ENCODE results near the gene TRIM69.
"Not testable (repeated sequence)": the region's sequence is repeated elsewhere in the genome, so short reads cannot be mapped to it uniquely, and the experiment has no call there.

TRIM69 gene

GRCh38 chr15:44739222-44739847 lies 3.0 kb downstream of the TRIM69 start:
- not testable (repeated sequence) for H3K9me3 ChIP-seq (ENCODE audit: control insufficient read depth in 5 of 5, low read length in 5 of 5); H3K36me3 ChIP-seq (ENCODE audit: control insufficient read depth in 5 of 5, insufficient read depth in 5 of 5, low read length in 5 of 5); H3K27me3 ChIP-seq (ENCODE audit: control insufficient read depth in 5 of 5, insufficient read depth in 4 of 5, low read length in 5 of 5); H3K4me3 ChIP-seq (ENCODE audit: low read depth in 1 of 5, low read length in 5 of 5); H3K27ac ChIP-seq (ENCODE audit: low read depth, low read length); H3K9ac ChIP-seq (ENCODE audit: low read length in 5 of 5)
- H3K4me1 ChIP-seq (ENCODE audit: control insufficient read depth in 5 of 5, insufficient read depth in 5 of 5, low read length in 5 of 5): peaks cover 0 to 16% (median 14%) of the 10 kb centered on the region in 5 donors

DNA sequence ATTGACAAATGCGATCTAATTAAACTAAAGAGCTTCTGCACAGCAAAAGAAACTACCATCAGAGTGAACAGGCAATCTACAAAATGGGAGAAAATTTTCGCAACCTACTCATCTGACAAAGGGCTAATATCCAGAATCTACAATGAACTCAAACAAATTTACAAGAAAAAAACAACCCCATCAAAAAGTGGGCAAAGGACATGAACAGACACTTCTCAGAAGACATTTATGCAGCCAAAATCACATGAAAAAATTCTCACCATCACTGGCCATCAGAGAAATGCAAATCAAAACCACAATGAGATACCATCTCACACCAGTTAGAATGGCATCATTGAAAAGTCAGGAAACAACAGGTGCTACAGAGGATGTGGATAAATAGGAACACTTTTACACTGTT lies 7.1 kb downstream of the TRIM69 start:
- not testable (repeated sequence) for H3K27ac ChIP-seq (ENCODE audit: low read depth, low read length); H3K9ac ChIP-seq (ENCODE audit: low read length in 5 of 5); H3K36me3 ChIP-seq (ENCODE audit: control insufficient read depth in 5 of 5, insufficient read depth in 5 of 5, low read length in 5 of 5); H3K9me3 ChIP-seq (ENCODE audit: control insufficient read depth in 5 of 5, low read length in 5 of 5); H3K27me3 ChIP-seq (ENCODE audit: control insufficient read depth in 5 of 5, insufficient read depth in 4 of 5, low read length in 5 of 5); H3K4me1 ChIP-seq (ENCODE audit: control insufficient read depth in 5 of 5, insufficient read depth in 5 of 5, low read length in 5 of 5); H3K4me3 ChIP-seq (ENCODE audit: low read depth in 1 of 5, low read length in 5 of 5)

- H3K27ac ChIP-seq (ENCODE audit: low read depth, low read length): no peak overlapping the region
- H3K4me1 ChIP-seq (ENCODE audit: control insufficient read depth in 5 of 5, insufficient read depth in 5 of 5, low read length in 5 of 5): no peaks in the 10 kb centered on the region
- H3K36me3 ChIP-seq (ENCODE audit: control insufficient read depth in 5 of 5, insufficient read depth in 5 of 5, low read length in 5 of 5): no peaks in the 10 kb centered on the region
- H3K9ac ChIP-seq (ENCODE audit: low read length in 5 of 5): no peak overlapping the region
- peaks cover 0 to 18% (median 8%) of the 10 kb centered on the region in 5 donors for H3K9me3 ChIP-seq (ENCODE audit: control insufficient read depth in 5 of 5, low read length in 5 of 5)
- no peak overlapping the region for H3K4me3 ChIP-seq (ENCODE audit: low read depth in 1 of 5, low read length in 5 of 5)
- H3K27me3 ChIP-seq (ENCODE audit: control insufficient read depth in 5 of 5, insufficient read depth in 4 of 5, low read length in 5 of 5): no peaks in the 10 kb centered on the region
Measured at GRCh38 chr15:44753345-44753744, 17.0 kb downstream of the TRIM69 start.

- no peak overlapping the region for H3K9ac ChIP-seq (ENCODE audit: low read length in 5 of 5)
Measured at GRCh38 chr15:44763187-44763586, 26.9 kb downstream of the TRIM69 start.

GRCh38 chr15:44763848-44764247 lies 27.5 kb downstream of the TRIM69 start:
- no peak overlapping the region for H3K9ac ChIP-seq (ENCODE audit: low read length in 5 of 5)
- H3K4me1 ChIP-seq (ENCODE audit: control insufficient read depth in 5 of 5, insufficient read depth in 5 of 5, low read length in 5 of 5): no peaks in the 10 kb centered on the region
- no peak overlapping the region for H3K27ac ChIP-seq (ENCODE audit: low read depth, low read length)
- no peaks in the 10 kb centered on the region for H3K9me3 ChIP-seq (ENCODE audit: control insufficient read depth in 5 of 5, low read length in 5 of 5)
- H3K27me3 ChIP-seq (ENCODE audit: control insufficient read depth in 5 of 5, insufficient read depth in 4 of 5, low read length in 5 of 5): peaks cover 0 to 2% (median 0%) of the 10 kb centered on the region in 5 donors
- H3K36me3 ChIP-seq (ENCODE audit: control insufficient read depth in 5 of 5, insufficient read depth in 5 of 5, low read length in 5 of 5): no peaks in the 10 kb centered on the region
- no peak overlapping the region for H3K4me3 ChIP-seq (ENCODE audit: low read depth in 1 of 5, low read length in 5 of 5)

More at GRCh38 chr15:44763187-44763586, 26.9 kb downstream of the TRIM69 start:
- H3K27ac ChIP-seq (ENCODE audit: low read depth, low read length): no peak overlapping the region
- H3K27me3 ChIP-seq (ENCODE audit: control insufficient read depth in 5 of 5, insufficient read depth in 4 of 5, low read length in 5 of 5): peaks cover 0 to 2% (median 0%) of the 10 kb centered on the region in 5 donors
- no peaks in the 10 kb centered on the region for H3K9me3 ChIP-seq (ENCODE audit: control insufficient read depth in 5 of 5, low read length in 5 of 5)
- no peak overlapping the region for H3K4me3 ChIP-seq (ENCODE audit: low read depth in 1 of 5, low read length in 5 of 5)
- no peaks in the 10 kb centered on the region for H3K4me1 ChIP-seq (ENCODE audit: control insufficient read depth in 5 of 5, insufficient read depth in 5 of 5, low read length in 5 of 5)
- H3K36me3 ChIP-seq (ENCODE audit: control insufficient read depth in 5 of 5, insufficient read depth in 5 of 5, low read length in 5 of 5): no peaks in the 10 kb centered on the region

- Histone ChIP-seq H3K36me3 (ENCODE audit: control insufficient read depth in 5 of 5, insufficient read depth in 5 of 5, low read length in 5 of 5) (no peaks in the 10 kb centered on the region), H3K4me3 (ENCODE audit: low read depth in 1 of 5, low read length in 5 of 5) (no peak overlapping the region), H3K9me3 (ENCODE audit: control insufficient read depth in 5 of 5, low read length in 5 of 5) (peaks cover 0 to 1% (median 0%) of the 10 kb centered on the region in 5 donors), H3K4me1 (ENCODE audit: control insufficient read depth in 5 of 5, insufficient read depth in 5 of 5, low read length in 5 of 5) (no peaks in the 10 kb centered on the region), H3K27ac (ENCODE audit: low read depth, low read length) (no peak overlapping the region), H3K27me3 (ENCODE audit: control insufficient read depth in 5 of 5, insufficient read depth in 4 of 5, low read length in 5 of 5) (peaks cover 0 to 2% (median 0%) of the 10 kb centered on the region in 5 donors), H3K9ac (ENCODE audit: low read length in 5 of 5) (no peak overlapping the region)
Measured at GRCh38 chr15:44765036-44765435, 28.7 kb downstream of the TRIM69 start.

DNA sequence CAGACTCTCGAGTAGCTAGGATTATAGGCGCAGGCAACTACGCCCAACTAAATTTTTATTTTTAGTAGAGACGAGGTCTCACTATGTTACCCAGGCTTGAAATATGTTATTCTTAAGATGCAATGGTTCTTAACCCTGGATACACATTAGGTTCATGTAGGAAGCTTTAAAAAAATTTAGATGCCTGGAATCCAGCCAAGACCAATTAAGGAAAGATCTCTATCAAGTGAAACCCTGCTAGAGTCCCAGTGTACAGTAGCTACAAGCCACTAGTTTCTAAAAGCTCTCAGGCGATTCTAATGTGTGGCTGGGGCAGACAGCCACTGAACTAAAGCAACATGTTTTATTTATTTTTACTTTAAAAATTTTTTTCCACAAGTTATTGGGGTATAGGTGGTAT lies 33.2 kb downstream of the TRIM69 start:
- H3K9ac ChIP-seq (ENCODE audit: low read length in 5 of 5): no peak overlapping the region
- no peaks in the 10 kb centered on the region for H3K4me1 ChIP-seq (ENCODE audit: control insufficient read depth in 5 of 5, insufficient read depth in 5 of 5, low read length in 5 of 5)
- peaks cover 0 to 2% (median 0%) of the 10 kb centered on the region in 5 donors for H3K27me3 ChIP-seq (ENCODE audit: control insufficient read depth in 5 of 5, insufficient read depth in 4 of 5, low read length in 5 of 5)
- H3K9me3 ChIP-seq (ENCODE audit: control insufficient read depth in 5 of 5, low read length in 5 of 5): peaks cover 0 to 5% (median 0%) of the 10 kb centered on the region in 5 donors
- H3K27ac ChIP-seq (ENCODE audit: low read depth, low read length): no peak overlapping the region
- H3K4me3 ChIP-seq (ENCODE audit: low read depth in 1 of 5, low read length in 5 of 5): no peak overlapping the region
- no peaks in the 10 kb centered on the region for H3K36me3 ChIP-seq (ENCODE audit: control insufficient read depth in 5 of 5, insufficient read depth in 5 of 5, low read length in 5 of 5)

GRCh38 chr15:44770715-44771114 lies 34.4 kb downstream of the TRIM69 start:
- not testable (repeated sequence) for H3K27ac ChIP-seq (ENCODE audit: low read depth, low read length); H3K4me1 ChIP-seq (ENCODE audit: control insufficient read depth in 5 of 5, insufficient read depth in 5 of 5, low read length in 5 of 5); H3K9me3 ChIP-seq (ENCODE audit: control insufficient read depth in 5 of 5, low read length in 5 of 5); H3K36me3 ChIP-seq (ENCODE audit: control insufficient read depth in 5 of 5, insufficient read depth in 5 of 5, low read length in 5 of 5); H3K27me3 ChIP-seq (ENCODE audit: control insufficient read depth in 5 of 5, insufficient read depth in 4 of 5, low read length in 5 of 5); H3K4me3 ChIP-seq (ENCODE audit: low read depth in 1 of 5, low read length in 5 of 5); H3K9ac ChIP-seq (ENCODE audit: low read length in 5 of 5)

- H3K27me3 ChIP-seq (ENCODE audit: control insufficient read depth in 5 of 5, insufficient read depth in 4 of 5, low read length in 5 of 5): no peaks in the 10 kb centered on the region
- H3K4me3 ChIP-seq (ENCODE audit: low read depth in 1 of 5, low read length in 5 of 5): no peak overlapping the region
- no peak overlapping the region for H3K27ac ChIP-seq (ENCODE audit: low read depth, low read length)
- peaks cover 0 to 2% (median 0%) of the 10 kb centered on the region in 5 donors for H3K9me3 ChIP-seq (ENCODE audit: control insufficient read depth in 5 of 5, low read length in 5 of 5)
- no peaks in the 10 kb centered on the region for H3K4me1 ChIP-seq (ENCODE audit: control insufficient read depth in 5 of 5, insufficient read depth in 5 of 5, low read length in 5 of 5)
- no peaks in the 10 kb centered on the region for H3K36me3 ChIP-seq (ENCODE audit: control insufficient read depth in 5 of 5, insufficient read depth in 5 of 5, low read length in 5 of 5)
- H3K9ac ChIP-seq (ENCODE audit: low read length in 5 of 5): no peak overlapping the region
Measured at GRCh38 chr15:44775953-44776352, 39.6 kb downstream of the TRIM69 start.

DNA sequence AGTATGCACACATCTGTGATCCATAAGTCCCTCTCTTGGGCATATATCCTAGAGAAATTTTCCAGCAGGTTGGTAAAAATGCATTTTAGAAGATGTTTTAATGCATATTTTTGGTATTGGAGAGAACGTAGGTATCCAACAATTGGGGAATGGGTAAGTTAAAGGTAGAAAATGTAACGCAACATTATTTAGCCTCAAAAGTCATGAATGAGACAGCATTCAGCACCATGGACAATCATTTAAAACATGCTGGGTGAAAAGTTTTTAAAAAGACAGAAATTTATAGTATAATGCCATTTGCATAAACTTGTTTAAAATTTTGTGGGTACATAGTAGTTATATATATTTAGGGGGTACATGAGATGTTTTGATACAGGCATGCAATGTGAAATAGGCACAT lies 43.4 kb downstream of the TRIM69 start:
- Histone ChIP-seq H3K9me3 (ENCODE audit: control insufficient read depth in 5 of 5, low read length in 5 of 5) (no peaks in the 10 kb centered on the region), H3K4me1 (ENCODE audit: control insufficient read depth in 5 of 5, insufficient read depth in 5 of 5, low read length in 5 of 5) (peaks cover 0 to 5% (median 4%) of the 10 kb centered on the region in 5 donors), H3K36me3 (ENCODE audit: control insufficient read depth in 5 of 5, insufficient read depth in 5 of 5, low read length in 5 of 5) (no peaks in the 10 kb centered on the region), H3K9ac (ENCODE audit: low read length in 5 of 5) (no peak overlapping the region), H3K27me3 (ENCODE audit: control insufficient read depth in 5 of 5, insufficient read depth in 4 of 5, low read length in 5 of 5) (no peaks in the 10 kb centered on the region), H3K27ac (ENCODE audit: low read depth, low read length) (no peak overlapping the region), H3K4me3 (ENCODE audit: low read depth in 1 of 5, low read length in 5 of 5) (no peak overlapping the region)
